Measurements from ENCODE around the gene RNF149.
"Not testable (repeated sequence)": the region's sequence is repeated elsewhere in the genome, so short reads cannot be mapped to it uniquely, and the experiment has no call there.

The RNF149 gene

DNA sequence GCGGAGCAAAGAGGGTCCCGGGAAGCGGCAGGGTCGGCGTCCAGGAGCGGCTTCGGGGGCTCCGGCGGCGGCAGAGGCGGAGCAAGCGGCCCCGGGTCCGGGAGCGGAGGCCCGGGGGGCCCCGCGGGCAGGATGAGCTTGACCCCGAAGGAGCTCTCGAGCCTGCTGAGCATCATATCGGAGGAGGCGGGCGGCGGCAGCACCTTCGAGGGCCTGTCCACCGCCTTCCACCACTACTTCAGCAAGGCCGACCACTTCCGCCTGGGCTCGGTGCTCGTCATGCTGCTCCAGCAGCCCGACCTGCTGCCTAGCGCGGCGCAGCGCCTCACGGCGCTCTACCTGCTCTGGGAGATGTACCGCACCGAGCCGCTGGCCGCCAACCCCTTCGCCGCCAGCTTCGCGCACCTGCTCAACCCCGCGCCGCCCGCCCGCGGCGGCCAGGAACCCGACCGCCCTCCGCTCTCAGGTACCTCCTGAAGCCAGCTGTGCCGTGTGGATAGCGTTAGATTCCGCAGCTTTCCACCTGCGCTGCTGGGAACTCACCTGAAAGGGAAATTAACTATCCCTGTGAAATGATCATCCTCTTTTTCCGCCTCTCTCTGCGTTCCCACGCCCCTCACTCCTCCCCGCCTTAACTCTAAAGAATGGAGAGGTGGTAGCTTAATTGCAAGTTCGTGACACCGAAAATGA is 55.3 kb downstream of the RNF149 start:
- peak; percentile 79 for DNase-seq

DNA sequence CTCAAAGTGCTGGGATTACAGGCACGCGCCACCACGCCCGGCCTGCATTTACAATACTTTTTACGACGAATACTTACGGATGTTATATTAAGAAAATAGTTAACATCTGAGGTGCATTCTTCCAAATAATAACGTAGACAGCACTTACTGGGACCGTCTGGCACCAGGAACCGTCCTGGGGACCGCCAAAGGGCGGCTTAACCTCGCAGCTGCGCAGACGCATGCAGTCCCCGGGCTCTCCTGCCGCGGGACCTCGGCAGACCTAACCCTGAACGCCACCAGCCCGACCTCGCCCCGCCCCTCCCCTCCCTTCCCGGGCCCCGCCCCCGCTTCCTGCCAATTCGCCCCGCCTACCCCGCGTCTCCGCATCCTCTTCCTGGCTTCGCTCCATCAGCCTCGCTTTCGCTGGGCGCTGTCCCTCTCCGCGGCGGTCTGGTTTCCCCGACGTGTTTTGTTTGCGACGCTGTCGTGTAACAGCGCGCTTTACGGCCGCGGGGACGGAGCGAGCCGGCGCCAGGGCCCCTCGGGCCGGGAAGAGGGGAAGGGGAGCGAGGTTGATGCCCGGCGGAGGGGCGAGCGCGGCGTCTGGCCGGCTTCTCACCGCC is 56.0 kb downstream of the RNF149 start, which contains the start of gene CNOT11:
Gene CNOT11 (plus strand): TSS at position 479 of the 605 bp plus-strand sequence. CDS start 79 bp downstream, at position 558.
- DNase-seq, result peak; percentile 99

DNA sequence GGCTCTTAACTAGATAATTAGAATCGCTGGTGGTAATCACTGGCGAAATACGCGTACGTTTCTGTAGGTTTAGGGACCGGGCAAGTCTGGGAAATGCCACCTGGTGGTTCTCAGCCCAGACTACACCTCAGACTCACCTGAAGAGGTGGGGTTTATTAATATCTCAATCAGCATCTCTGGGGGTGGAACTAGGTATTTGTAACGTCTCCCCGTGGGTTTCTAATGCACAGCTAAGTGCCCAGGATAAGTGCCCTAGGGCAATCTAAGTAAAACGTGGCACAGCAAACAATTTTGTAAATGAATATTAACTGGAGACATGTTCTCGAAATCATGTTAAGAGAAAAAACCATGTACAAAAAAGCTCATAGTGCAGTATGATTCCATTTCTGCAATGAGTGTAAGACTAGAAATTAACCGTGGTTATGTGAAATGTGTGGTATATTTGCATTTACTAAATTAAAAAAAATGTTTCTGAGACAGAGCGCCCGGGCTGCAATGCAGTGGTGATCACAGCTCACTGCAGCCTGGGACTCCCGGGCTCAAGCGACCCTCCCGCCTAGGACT is 56.6 kb downstream of the RNF149 start:
- peak; percentile 24 for DNase-seq

DNA sequence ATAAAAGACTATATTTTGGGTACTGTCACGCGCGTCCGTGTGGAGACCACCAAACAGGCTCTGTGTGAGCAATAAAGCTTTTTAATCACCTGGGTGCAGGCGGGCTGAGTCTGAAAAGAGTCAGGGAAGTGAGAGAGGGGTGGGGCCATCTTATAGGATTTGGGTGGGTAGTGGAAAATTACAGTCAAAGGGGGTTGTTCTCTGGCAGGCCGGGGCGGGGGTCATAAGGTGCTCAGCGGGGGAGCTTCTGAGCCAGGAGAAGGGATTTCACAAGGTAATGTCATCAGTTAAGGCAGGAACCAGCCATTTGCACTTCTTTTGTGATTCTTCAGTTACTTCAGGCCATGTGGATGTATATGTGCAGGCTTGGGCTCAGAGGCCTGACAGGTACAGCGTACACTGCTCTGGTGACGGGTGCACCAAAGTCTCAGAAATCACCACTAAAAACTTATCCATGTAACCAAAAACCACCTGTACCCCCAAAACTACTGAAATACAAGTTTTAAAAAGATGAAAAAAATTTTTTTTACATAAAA is 57.2 kb downstream of the RNF149 start:
- DNase-seq, result not testable (repeated sequence)

DNA sequence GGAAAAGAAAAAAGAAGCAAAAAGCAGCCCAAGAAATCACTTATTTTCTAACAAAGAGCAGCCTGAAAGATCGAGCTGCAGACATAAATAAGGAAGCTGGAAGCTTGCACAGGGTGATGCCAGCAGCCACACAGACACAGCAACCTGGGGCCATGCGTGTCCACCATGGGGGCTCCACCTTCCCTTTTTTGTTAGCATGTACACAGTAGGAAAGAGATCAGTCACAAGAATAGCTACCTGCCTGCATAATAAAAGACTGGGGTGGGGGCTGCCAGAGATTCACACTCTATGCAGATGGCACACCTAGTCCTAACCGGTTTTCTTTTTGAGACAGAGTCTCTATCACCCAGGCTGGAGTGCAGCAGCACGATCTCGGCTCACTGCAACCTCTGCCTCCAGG is 58.7 kb downstream of the RNF149 start:
- DNase-seq, result no peak

DNA sequence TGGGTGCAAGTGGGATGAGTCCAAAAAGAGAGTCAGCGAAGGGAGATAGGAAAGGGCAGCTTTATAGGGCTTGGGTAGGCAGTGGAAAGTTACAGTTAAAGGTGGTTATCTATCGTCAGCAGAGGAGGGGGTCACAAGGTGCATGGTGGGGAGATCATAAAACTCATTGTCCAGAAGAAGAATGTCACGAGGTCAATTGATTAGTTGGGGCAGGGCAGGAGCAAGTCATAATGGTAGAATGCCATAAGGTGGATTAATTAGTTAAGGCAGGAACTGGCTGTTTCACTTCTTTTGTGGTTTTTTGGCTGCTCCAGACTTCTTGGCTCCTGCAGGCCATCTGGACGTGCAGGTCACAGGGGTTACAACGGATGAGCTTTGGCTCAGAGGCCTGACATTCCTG is 59.7 kb downstream of the RNF149 start:
- not testable (repeated sequence) for DNase-seq

DNA sequence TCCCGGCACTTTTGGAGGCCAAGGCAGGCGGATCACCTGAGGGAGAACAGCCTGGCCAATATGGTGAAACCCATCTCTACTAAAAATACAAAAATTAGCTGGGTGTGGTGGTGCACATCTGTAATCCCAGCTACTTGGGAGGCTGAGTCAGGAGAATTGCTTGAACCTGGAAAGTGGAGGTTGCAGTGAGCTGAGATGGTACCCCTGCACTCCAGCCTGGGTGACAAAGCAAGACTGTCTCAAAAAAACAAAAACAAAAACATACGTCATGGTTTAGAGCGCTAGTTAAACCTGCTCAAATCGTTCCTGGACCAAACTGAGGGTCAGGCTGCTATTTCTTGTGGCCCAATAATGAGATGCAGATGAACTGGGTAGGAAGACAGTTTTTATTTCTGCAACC is 63.0 kb downstream of the RNF149 start:
- not testable (repeated sequence) for DNase-seq

DNA sequence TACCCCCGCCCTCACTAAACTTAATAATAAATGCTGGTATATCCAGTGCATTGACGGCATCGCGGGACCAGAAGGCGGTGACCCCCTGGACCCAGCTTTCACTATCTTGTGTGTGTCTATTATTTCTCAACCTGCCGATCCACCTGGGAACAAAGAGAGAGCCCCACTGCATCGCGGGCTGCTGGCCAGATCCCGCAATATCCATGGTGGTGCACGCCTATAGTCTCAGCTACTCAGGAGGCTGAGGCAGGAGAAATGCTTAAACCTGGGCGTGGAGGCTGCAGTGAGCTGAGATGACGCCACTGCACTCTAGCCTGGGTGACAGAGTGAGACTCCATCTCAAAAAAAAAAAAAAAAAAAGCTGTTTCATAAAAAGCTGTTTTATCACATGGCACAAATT is 63.6 kb downstream of the RNF149 start:
- DNase-seq, result not testable (repeated sequence)

DNA sequence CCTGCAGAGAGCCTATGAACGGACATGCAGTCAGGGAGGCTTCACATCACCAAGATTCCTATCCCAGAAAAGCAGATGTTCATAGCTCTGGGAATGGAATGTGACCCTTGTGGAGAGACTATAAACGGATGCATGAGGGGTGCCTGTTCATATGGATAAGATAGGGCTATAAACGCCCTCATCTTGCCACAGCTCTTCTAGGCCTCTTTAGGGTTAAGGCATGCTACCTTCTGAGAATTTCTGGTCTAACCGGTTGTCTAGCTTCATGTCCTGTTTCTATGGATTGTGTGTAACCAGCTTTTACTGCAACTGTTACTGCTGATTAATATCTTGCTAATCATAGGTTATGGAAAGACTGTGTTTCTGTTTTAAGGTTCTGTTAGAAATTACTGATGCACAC is 64.1 kb downstream of the RNF149 start:
- not testable (repeated sequence) for DNase-seq

DNA sequence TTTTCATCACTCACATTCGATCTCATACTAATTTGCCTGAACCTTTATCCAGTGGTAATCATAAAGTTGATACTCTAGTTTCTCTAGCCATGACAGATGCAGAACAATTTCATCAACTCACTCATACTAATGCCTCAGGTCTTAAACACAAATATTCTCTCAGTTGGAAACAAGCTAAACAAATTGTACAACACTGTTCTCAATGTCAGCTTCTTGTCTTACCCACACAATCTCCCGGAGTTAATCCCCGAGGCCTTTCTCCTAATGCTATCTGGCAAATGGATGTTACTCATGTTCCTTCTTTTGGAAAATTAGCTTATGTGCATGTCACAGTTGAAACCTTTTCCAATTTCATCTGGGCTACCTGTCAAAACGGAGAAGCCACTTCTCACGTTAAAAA is 67.3 kb downstream of the RNF149 start:
- DNase-seq, result no peak

DNA sequence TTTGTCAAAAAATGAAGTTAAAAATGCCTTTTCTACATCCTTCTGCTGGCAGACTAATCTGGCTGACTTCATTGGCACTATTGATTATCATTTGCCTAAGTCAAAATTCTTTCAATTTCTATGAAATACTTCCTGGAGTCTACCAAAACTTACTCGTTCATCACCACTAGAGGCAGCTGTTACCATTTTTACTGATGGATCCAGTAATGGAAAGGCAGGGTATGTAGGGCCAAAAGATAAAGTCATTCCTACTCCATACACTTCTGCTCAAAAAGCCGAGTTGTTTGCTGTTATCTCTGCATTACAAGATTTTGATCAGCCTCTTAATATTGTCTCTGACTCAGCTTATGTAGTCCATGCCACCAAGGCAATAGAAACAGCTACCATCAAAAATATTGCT is 67.8 kb downstream of the RNF149 start:
- DNase-seq, result not testable (repeated sequence)

DNA sequence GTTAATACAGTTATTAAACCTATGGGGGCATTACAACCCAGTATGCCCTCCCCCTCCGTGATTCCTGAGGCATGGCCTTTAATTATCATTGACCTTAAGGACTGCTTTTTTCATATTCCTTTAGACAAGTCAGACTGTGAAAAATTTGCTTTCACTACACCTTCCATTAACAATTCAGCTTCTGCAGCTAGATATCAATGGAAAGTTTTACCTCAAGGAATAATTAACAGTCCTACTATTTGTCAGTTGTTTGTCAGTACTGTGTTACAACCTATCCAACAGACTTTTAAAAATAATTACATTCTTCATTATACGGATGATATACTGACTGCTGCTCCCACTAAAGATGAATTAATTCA is 68.8 kb downstream of the RNF149 start:
- DNase-seq, result not testable (repeated sequence)

DNA sequence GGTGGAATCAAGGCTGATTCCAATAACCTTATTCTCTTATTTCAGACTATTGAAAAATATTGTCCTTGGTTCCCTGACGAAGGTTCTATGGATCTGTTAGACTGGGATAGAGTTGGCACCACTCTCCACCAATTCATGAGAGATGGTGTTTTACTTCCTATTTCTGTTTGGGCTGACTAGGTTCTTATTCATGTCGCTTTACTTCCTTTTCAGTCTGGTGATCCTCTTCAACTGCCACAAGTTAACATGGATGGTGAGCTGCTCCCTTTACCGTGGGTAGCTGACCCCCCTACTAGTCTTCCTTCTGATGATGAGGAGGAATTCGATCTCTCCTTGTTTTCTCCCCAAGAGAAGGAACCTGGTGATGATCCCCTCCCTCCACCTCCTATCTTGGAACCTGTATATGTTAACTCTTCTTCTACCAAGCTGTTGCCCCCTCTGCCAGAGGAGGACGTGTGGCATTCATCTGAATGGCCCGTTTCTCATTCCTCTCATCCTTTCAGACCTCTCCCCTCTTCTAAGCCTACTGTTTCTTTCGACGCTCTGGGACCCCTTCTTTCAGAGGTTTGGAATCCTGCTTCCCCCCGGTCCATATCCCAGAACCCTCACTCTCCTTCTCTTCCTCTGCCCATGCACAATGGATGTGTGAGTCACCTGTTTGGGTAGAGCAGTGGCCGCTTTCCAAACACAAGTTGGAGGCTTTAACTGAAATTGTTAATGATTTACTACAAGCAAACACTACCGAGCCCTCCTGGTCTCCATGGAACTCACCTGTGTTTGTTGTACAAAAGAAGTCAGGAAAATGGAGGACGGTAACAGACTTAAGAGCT is 69.4 kb downstream of the RNF149 start:
- no peak for DNase-seq

DNA sequence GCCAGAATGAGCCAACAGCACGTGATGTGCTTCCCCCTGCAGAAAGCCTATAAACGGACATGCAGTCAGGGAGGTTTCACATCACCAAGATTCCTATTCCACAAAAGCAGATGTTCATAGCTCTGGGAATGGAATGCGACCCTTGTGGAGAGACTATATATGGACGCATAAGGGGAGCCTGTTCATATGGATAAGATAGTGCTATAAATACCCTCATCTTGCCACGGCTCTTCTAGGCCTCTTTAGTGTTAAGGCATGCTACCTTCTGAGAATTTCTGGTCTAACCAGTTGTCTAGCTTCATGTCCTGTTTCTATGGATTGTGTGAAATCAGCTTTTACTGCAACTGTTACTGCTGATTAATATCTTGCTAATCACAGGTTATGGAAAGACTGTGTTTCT is 70.6 kb downstream of the RNF149 start:
- DNase-seq, result not testable (repeated sequence)

DNA sequence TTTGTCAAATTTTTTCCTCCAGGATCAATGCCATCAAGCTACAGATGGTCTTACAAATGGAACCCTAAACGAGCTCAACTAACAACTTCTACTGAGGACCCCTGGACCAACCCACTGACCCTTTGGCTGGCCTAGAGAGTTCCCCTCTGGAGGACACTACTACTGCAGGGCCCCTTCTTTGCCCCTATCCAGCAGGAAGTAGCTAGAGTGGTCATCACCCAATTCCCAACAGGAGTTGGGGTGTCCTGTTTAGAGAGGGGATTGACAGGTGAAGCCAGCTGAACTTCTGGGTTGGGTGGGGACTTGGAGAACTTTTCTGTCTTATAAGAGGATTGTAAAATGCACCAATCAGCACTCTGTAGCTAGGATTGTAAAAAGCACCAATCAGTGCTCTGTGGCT is 72.5 kb downstream of the RNF149 start:
- not testable (repeated sequence) for DNase-seq

DNA sequence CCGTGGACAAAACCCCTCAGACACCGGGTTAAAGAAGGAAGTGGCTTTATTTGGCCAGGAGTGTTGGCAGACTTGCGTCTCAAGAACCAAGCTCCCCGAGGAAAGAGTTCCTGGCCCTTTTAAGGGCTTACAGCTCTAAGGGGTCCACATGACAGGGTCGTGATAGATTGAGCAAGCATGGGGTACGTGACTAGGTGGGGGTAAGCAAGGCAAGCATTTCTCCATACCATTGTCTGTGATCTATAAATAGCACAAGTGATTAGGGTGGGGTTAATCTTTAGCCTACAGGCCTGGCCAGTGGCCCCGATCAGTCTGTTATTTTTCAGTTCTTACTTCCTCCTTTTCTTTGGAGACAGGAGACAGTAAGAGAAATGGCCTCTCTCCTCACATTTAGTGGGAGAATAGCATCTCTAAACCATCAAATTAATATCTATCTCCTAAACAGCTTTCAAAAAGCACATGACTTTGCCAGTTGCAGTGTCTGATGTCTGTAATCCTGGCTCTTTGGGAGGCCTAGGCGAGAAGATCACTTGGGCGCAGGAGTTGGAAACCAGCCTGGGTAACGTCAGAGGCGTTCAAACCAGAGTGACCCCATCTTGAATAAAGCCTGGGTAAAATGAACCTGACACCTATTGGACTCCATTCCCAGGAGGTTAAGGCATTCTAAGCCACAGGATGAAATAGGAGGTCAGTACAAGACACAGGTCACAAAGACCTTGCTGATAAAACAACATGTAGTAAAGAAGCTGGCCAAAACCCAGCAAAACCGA is 74.1 kb downstream of the RNF149 start:
- DNase-seq, result no peak

DNA sequence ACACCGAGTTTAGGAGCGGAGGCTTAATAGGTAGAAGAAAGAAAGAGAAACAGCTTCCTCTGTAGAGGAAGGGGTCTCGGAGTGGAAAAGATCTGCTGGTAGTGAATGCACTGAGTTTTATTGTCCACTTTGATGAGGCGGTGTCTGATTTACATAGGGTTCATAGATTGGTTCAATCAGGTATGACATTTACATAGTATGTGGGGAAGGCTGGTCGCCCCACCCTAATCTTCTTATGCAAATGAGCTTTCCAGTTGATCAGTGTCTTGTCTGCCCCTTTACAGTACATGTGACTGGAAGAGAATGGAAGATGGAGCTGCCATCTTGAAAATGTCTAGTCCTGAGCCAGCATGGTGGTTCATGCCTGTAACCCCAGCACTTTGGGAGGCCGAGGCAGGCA is 75.7 kb downstream of the RNF149 start:
- DNase-seq, result no peak

DNA sequence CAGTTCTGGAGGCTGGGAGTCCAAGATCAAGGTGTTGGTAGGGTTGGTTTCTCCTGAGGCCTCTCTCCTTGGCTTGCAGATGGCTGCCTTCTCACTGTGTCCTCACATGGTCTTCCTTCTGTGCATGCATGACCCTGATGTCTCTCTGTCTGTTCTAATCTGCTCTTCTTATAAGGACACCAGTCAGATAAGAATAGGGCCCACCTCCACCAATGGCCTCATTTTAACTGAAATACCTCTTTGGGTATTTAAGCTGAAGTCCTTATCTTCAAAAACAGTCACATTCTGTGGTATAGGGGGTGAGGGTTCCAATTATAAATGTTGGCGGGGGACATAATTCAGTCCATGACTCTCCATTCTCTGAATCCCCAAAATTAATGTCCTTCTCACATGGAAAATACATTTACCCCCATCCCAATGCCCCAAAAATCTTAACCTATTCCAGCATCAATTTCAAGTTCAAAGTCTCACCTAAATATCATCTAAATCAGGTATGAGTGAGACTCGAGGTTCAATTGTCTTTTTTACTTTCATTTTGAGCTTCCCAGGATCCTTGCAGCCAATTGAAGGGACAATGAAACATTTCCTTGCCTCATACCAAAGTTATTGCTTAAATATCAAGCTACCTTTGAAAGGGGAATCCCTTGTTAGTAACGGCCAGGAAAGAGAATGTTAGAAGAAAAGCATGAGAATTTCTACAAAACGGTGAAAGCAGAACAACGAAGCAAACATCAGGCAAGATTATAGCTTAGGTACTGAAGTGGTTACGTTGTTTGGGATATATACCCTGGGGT is 76.4 kb downstream of the RNF149 start:
- no peak for DNase-seq

DNA sequence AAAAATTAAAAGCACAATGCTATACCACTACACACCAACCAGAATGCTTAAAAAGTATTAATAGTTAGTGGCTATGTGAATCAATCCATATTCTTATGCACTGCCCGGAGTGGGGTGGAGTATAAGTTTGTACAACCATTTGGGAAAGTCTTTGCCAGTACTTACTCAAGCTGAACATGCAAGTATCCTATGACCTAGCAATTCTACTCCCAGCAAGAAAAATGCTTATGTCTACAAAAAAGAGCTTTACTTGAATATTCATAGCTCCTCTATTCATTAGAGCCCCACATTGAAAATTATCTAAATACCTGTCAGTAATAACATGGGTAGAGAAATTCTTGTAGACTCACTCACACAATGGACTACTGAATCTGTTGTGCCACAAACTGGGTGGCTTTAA is 77.3 kb downstream of the RNF149 start:
- DNase-seq, result no peak

DNA sequence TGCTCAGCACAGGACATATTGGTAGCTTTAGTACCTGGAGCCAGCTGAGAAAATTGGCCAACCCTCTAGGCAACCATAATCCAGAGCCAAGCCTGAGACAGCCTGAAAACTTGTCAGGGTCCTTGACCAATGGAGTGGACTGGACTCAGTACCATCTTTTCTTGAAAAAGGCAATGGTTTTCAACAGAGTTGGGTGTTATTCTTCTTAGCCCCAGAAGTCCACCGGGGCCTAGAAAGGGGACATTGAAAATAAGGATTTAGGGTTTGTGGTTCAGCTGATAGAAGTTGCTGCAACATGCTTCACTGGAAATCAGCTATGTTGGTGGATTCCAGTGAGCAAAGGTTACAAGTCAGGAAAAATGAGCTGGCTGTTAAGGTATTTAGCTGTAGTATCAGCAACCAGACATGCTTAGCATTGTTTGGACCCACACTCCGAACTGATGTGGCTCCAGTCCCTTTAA is 77.9 kb downstream of the RNF149 start:
- DNase-seq, result no peak
